GM21423 (cell line): ENCODE measurements around the gene RGS7.
A peak's percentile ranks its signal among the peaks of the same experiment; 100 is the strongest.
"Not testable (repeated sequence)": the region's sequence is repeated elsewhere in the genome, so short reads cannot be mapped to it uniquely, and the experiment has no call there.

Source experiments
- ATAC-seq: cut with Tn5 transposase; IDR thresholded peaks from one replicate; pipeline ENCODE4 v1.9.1; 2021; ENCODE audit warnings: mild to moderate bottlenecking, moderate library complexity; ENCODE audit not compliant: unreplicated experiment

Gene RGS7

DNA sequence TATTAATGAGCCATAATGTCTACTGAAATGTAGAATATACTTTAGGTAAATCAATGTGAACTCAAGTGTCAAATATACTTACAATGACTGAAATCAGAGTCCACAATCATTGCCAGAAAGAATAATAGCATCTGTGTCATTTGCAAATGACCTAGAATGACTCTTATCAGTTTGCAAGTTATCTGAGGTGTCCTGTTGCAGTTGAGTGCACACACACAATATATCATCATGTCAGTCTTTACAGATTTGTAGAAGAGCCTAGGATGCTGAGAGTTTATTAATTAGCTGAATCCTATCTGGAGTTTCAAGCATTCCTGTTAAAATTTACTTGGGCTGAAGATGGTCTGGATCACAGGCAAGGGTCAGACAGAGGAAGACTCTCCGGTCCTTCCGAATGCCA lies 421.1 kb downstream of the RGS7 start:
- ATAC-seq: no peak

DNA sequence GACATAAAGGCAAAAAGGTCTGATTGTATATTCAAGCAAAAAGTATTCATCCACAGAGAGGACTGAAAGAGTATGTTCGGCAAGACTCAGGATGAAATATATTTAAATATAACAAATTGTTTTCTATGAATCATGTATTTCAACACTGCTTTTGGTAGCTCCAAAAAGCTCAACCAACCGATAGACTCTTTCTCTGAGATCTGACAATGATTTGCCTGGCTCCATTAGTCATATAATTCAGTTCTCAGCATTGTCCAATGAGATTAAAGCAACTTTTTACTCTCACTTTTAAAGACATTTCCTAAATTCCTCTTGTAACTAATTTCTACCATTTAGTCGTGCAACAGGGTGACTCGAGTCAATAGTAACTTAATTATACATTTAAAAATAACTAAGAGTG lies 426.0 kb downstream of the RGS7 start:
- ATAC-seq: no peak

DNA sequence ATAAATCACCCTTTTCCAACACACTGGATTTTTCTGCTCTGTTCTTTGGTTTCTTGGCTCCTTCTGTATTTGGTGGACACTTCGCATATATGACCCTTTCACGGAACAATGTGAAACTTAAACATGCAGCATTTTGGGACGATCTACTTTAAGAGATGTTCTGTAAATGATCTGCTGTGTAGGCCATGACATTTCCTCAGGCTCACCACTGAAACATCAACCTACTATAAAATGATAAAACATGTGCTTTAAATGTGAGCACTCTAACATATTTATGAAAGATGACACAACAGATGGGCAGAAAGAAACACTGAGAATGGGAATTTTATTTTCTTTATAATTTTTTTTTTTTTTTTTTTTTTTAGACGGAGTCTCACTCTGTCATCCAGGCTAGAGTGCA lies 428.7 kb downstream of the RGS7 start:
- no peak for ATAC-seq

DNA sequence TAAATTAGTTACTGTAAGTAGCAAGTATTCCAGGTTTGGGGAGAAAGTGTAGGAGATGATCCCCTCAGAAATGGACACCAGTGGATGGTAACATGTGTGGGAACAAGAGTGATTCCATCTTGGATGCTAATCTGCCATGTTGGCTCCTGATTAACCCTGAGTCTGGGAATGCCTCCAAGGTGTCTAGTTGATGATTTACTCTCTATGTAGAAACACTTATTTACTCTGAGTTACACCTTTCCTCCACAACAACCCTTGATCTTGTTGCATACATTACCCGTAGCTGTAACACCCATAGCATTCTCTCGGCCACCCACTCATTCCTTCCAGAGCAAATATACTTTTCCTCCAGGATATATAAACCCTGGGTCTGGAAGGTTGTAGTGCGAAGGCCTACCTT lies 429.2 kb downstream of the RGS7 start:
- no peak for ATAC-seq

DNA sequence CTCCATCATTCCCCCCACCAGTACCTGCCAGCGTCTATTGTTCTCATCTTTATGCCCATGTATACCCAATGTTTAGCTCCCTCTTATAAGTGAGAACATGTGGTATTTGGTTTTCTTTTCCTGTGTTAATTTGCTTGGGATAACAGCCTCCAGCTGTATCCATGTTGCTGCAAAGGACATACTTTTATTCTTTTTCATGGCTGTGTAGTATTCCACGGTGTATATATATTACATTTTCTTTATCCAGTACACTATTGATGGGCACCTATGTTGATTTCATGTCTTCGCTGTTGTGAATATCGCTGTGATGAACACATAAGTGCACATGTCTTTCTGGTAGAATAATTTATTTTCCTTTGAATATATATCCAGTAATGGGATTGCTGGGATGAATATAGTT lies 431.7 kb downstream of the RGS7 start:
- no peak for ATAC-seq

DNA sequence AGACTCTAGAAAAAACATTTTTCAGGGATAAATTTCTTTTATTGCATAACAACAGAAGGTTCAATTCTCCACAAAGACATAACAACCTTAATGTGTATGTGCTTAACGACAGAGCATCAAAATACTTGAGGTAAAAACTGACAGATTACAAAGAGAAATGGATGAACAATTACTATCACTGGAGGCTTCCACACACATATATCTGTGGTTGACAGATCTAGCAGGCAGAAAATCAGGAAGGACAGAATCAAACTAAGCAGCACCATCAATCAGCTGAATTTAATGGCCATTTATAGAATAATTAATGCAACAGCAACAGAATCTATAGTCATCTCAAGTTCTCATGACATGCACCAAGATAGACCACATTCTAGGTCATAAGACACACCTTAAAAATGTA lies 439.0 kb downstream of the RGS7 start:
- no peak for ATAC-seq

DNA sequence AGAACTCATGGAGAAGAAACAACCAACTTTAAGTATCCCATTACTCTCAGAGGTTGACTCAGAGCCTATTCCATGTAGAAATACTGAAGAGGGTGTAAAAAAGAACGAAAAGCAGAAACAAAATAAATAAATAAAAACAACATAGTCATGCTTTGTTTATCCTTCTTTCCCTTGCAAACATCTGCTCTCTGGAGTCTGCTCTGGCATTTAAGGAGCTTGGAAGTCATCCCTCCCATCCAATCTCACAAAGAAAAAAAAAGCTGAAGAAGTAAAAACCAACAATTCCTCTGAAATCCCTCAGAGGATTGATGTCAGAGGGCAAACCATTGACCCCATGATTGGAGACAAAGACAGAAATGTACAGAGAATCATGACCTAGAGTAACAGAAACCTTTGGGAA lies 442.5 kb downstream of the RGS7 start:
- ATAC-seq: no peak

DNA sequence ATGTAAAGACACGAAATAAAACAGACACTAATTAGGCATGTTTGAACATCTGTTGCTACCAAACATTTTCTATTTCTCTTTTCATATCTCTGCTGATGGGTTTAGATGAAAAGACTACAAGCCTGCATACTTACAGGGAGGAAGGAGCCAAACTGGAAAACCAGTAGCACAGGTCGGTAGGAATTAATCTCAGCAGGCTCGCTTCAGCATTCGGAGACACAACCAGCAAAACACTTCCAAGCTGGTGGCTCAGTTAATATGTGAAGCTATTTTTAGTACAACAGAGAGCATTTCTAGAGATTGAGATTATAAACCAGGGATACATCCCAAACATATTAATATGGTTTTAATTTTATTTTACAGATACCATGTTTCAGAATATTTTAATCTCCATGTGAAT lies 444.2 kb downstream of the RGS7 start:
- no peak for ATAC-seq

DNA sequence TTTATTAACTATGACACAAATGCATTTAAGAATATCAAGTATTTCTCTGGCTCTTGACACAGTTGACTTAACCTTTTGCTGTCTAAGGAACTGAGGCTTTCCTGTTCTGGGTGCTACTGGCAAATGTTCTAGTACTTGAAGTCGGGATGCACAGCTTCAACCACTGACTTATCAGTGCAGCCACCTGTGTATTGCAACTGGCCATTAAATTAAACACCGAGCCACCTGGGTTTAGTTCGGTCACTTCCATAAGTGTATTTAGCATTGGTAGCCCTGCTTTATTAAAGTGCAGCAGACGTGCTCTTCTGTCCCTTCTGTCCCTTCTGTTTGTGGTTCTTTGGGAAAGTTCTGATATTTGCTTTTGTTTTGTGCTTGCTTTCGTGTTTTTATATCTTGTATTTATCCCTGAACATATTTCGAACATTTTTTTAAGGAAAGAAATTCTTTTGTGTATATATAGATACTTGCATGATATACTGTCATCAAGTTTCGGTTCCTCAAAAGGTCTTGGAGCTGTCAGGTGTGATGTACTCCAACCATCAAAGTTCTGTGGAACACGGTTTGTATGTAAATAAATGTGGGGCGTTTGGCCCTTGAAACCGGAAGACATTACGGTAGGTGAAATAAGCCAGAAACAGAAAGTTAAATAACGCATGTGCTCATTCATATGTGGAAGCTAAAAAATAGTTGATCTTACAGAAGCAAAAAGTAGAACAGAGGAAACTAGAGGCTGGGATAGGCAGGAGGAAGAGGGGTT lies 447.1 kb downstream of the RGS7 start:
- no peak for ATAC-seq

DNA sequence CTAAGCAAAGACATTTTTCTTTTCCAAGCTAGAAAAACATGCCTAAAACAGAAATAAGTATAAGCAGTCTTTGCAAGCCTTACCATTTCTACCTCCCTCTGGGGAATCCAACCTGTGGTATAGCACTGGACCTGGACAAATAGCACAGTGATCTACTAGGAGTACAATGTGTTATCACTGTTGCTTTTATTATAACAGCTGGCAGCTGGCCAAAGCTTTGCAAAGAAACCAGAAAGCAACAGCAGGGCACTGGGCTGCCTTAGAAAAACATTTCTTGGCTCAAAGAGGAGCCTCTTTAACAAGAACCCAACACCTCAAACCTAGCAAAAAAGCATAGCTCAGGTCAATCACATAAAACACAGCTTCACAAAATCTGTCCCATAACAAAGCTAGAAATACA lies 450.5 kb downstream of the RGS7 start:
- ATAC-seq: no peak

DNA sequence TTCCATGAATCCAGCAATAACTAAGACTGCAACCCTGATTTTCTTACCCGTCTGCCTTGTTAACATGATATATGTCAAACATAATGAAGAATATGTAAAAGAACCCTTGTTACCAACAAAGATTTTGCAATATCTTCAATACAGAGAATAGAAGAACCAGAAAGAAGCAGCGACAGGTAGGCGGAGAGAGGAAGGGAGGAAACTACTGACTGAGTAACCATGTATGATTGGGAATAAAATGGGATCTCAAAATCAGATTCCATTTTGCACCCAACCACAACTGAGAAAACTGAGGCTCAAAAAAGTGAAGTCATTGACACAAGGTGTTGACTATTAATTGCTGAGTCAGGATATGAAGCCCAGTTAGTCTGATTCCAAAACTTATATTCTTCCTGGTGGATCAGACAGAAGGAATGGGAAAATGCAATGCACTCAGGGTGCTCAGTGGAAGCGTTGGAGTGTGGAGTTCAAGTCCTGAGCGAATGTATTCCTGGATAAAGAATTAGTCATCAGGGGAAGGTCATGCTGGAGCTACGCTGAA lies 451.7 kb downstream of the RGS7 start:
- ATAC-seq: no peak

DNA sequence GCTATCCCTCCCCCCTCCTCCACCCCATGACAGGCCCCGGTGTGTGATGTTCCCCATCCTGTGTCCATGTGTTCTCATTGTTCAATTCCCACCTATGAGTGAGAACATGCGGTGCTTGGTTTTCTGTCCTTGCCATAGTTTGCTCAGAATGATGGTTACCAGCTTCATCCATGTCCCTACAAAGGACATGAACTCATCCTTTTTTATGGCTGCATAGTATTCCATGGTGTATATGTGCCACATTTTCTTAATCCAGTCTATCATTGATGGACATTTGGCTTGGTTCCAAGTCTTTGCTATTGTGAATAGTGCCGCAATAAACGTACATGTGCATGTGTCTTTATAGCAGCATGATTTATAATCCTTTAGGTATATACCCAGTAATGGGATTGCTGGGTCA lies 461.6 kb downstream of the RGS7 start:
- ATAC-seq: not testable (repeated sequence)

DNA sequence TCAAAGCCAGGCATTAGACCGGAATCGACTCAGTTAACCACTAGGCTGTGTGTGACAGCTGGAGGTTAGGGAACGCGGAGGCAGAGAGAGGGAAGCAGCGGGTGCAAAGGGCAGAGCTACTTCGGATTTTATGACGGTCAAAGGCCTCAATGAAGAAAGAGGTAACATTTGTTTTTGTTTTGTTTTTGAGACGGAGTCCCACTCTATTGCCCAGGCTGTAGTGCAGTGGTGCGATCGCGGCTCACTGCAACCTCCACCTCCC lies 468.3 kb downstream of the RGS7 start:
- no peak for ATAC-seq

DNA sequence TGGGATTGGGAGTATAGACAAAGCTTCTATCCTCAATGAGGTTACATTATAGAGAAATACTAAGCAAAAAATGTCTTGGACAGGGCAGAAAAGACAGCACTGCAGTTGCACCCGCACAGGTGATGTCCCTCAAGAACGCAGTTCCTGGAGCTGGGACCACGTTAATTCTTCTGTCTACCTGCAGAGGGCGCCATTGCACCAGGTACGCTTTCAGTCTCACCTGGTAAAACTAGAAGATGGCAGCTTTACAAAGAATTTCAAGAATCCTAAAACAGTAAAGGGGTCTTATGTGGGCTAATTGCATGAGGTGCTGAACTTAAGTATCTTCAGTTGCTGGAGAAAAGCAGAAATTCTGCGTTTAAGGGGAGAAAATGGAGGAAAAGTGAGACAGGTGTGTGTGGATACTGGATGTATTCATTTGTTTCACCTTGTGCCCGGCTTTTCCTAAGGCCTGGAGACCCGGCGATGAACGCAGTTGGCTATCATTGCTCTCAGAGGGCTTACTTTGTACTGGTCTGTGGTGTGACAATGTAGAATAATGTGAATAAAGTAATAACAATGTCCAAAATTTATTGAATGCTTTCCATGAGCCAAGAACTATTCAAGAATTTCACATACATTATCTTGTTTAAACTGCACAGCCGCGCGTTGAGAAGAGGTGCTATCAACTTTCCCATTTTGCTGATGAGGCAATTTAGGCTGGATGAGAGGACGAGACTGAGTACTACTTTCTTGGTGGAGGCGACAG lies 468.8 kb downstream of the RGS7 start:
- ATAC-seq: peak; percentile 70

DNA sequence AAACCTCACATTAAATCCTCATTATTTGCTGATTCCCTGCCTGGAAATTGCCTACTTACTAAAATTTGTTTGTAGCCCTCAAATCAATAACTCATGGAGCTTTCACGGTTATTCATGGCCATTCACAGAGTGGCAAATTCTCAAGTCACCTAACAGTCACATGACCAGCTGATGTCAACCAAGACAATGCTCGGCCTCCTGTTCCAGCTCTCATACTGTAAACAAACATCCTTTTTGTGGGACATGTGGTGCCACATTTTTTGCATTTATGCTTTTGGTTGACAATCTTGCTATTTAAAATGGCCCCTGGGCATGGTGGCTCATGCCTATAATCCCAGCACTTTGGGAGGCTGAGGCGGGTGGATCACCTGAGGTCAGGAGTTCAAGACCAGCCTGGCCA lies 473.5 kb downstream of the RGS7 start:
- ATAC-seq: no peak

DNA sequence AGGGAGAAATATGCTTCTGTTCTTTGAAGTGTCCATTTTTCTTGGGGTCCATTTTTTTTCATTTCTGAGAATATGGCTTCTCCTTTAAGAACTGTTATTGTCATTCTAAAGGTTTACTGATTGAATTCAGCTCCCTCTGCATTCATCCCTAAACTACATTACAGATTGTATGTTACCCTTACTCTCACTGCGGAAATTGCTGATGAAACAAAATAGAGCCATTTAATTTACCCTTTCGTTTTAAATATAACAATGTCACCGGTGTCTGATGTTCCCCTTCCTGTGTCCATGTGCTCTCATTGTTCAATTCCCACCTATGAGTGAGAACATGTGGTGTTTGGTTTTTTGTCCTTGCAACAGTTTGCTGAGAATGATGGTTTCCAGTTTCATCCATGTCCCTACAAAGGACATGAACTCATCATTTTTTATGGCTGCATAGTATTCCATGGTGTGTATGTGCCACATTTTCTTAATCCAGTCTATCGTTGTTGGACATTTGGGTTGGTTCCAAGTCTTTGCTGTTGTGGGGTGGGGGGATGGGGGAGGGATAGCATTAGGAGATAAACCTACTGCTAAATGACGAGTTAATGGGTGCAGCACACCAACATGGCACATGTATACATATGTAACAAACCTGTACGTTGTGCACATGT lies 474.2 kb downstream of the RGS7 start:
- ATAC-seq: not testable (repeated sequence)

DNA sequence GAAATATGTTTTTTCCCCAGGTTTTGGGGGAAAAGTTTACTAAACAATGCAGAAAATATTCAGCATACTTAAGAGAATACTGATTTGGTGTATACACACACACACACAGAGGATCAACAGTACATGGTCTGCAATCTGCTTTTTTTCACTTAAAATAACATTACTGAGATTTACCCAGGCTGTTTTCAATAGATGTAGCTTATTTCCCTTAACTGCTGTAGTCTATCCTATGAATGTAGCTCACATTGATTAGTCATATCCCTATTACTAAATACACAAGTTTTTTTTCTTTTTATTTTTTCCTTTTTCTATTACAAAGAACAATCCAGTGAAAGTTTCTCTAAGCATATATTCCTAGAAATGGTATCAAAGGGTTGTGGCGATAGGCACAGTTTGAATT lies 478.4 kb downstream of the RGS7 start:
- no peak for ATAC-seq

DNA sequence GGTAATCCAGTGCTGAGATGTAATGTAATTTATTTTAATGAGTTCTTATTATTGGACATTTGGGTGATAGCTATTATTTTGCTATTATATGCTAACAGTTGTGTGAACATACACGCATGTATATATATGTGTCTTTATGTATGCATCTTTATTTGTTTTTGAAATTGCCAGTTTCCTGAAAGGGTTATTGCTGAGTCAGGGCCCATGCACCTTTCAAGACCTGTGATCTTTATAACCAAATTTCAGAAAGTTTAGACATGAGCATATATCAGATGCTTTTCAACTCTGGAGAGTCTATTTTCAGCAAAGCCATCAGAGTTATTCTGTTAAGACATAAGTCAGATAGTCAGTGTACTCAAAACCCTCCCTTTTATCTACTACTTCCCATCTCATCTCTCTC lies 479.4 kb downstream of the RGS7 start:
- no peak for ATAC-seq

DNA sequence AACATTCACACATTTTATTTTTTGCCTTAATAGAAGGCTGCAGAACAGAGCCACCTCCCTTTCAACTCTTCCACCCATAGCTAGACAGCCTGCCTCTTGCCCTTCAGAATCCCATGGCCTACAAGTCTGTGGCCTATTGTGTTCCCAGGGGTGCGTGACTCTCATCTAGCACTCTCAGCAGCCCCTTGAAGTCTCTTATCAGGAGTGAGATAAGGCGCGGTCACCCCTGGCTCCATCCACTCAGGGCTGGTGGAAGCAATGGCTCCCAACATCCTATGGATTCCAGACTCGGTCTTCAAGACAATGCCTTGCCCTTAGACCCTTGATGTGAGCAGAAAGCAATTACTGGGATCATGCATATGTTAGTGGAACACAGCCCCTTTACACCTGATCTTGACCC lies 480.9 kb downstream of the RGS7 start:
- no peak for ATAC-seq

DNA sequence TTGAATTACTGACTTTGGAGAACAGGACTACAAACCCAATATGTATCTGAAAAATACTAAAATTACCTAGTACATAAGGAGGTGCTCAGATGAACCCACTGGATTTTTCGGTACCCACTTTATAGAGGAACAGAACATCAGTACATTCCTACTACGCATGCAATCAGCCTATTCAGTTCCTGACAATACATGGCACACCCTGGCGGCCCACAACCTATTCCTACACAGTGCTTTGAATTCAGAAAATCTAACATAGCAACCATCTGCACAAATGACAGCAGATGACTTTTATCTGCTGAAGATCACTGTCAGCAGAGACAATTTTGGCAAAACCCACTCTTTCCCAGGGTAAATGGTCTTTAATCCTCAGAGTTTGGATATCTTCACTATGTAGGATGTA lies 487.9 kb downstream of the RGS7 start:
- ATAC-seq: no peak

DNA sequence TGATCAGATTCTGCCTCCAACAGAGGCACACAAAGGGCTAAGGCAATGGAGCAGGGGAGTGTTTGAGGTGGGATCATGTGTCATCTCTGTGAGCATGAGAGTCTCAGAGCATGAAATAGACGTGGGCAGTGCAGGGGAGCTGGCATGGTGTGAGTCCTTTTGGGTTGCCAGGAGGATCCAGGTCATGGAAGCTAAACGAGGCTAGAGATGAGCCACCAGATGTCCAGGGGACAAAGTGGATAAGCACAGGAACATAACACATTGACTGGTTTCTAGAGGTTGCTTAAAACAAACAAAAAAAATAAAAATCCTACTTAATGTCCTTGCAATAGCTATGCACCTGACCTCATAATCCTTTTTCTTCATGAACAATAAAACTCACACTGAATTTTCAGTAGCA lies 490.3 kb downstream of the RGS7 start:
- no peak for ATAC-seq

DNA sequence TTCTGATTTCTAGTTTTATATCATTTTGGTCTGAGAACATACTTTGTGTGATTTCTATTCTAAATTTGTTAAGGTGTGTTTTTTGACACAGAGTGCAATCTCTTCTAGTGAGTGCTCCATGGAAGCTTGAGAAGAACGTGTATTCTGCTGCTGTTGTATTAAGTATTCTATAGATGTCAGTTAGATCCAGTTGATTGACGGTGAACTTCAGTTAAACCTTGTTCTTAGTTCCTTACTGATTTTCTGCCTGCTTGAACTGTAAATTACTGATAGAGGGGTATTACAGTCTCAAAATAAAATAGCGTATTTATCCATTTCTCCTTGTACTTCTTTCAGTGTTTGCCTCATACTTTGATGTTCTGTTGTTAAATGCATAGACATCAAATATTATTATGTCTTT lies 497.0 kb downstream of the RGS7 start:
- ATAC-seq: no peak
